GM12878 (cell line): ENCODE data around the gene CACNA2D1. TPM values are rescaled to one million over a fixed set of nuclear protein-coding genes. Genes with fewer than 3 reads are reported as not detected.

Source experiments
- ATAC-seq: fragments of 200-7000 bp; cut with Tn5 transposase; 3 replicates; pipeline ENCODE4 v1.9.1; 2020; ENCODE audit warnings: mild to moderate bottlenecking, moderate library complexity
- BruUV-seq: library from RNA; stranded (reverse); fragments of 400-500 nt; replicated peaks from 2 replicates; lab custom pipeline; 2021; lab: Mats Ljungman, UMichigan
- CTCF ChIA-PET: fragments of 300-600 bp; sonication (Branson Sonifier 250); formaldehyde crosslinking; extraction: SDS; loops from one replicate; lab custom pipeline; 2021; ENCODE audit warnings: inconsistent platforms; lab: Yijun Ruan, JAX
- POLR2A ChIA-PET: fragments of 350-600 bp; formaldehyde crosslinking; extraction: SDS; loops from one replicate; lab custom pipeline; 2021; ENCODE audit warnings: inconsistent platforms; lab: Charles Lee
- RAD21 ChIA-PET: fragments of 300-600 bp; sonication (Branson Sonifier 250); formaldehyde crosslinking; loops from one replicate; lab custom pipeline; 2023; ENCODE audit warnings: antibody characterized with exemption; ENCODE audit not compliant: unreplicated experiment; lab: Charles Lee
- SMC1A ChIA-PET: fragments of 300-600 bp; sonication (Branson Sonifier 250); formaldehyde crosslinking; loops from one replicate; lab custom pipeline; 2023; ENCODE audit not compliant: unreplicated experiment, uncharacterized antibody; lab: Charles Lee
- DNase-seq: peaks from one replicate; pipeline ENCODE4 v3.0.0-alpha.2; 2011; ENCODE audit warnings: low read depth, low spot score
- FAIRE-seq: peaks from 3 replicates; lab custom pipeline; 2011; peaks lifted over from hg19 to GRCh38; lab: Jason Lieb, UNC
- H2AFZ ChIP-seq: 2 replicates; pipeline ENCODE4 v1.6.0; 2011; ENCODE audit warnings: low read depth, low read length, control low read depth; ENCODE audit not compliant: control insufficient read depth
- H3K27ac ChIP-seq: 2 replicates; pipeline ENCODE4 v1.5.1; 2011; ENCODE audit warnings: control low read depth; ENCODE audit not compliant: control insufficient read depth, insufficient read depth
- H3K27me3 ChIP-seq, 2 experiments: replicated peaks in 1 of 2; 2 replicates each; pipeline versions ENCODE4 v1.6.0 to v1.6.1; 2011; ENCODE audit warnings: low read length in 1 of 2; ENCODE audit not compliant: control insufficient read depth in 2 of 2, insufficient read depth in 2 of 2
- H3K36me3 ChIP-seq, 2 experiments: 2 replicates each; pipeline ENCODE4 v1.5.1; 2011; ENCODE audit warnings: low read length in 1 of 2; ENCODE audit not compliant: control insufficient read depth in 2 of 2, insufficient read depth in 2 of 2
- H3K4me1 ChIP-seq: 2 replicates; pipeline ENCODE4 v1.6.1; 2011; ENCODE audit warnings: mild to moderate bottlenecking, low read length, moderate library complexity, mixed read lengths; ENCODE audit not compliant: control insufficient read depth, insufficient read depth
- H3K4me2 ChIP-seq: 2 replicates; pipeline ENCODE4 v1.6.0; 2011; ENCODE audit warnings: control low read depth; ENCODE audit not compliant: control insufficient read depth, insufficient read depth
- H3K4me3 ChIP-seq: fragments of 200-600 bp; sonication (generic); 2 replicates; pipeline ENCODE4 v1.5.1; 2016
- H3K79me2 ChIP-seq: 2 replicates; pipeline ENCODE4 v1.6.0; 2011; ENCODE audit warnings: low read length; ENCODE audit not compliant: control insufficient read depth, insufficient read depth
- H3K9ac ChIP-seq: 2 replicates; pipeline ENCODE4 v1.8.0; 2011; ENCODE audit warnings: low read length, control low read depth, mixed read lengths; ENCODE audit not compliant: control insufficient read depth, insufficient read depth
- H3K9me3 ChIP-seq: replicated peaks from 3 replicates; pipeline ENCODE4 v1.5.1; 2011; ENCODE audit warnings: mild to moderate bottlenecking, low read length; ENCODE audit not compliant: control insufficient read depth, insufficient read depth
- H4K20me1 ChIP-seq: 2 replicates; pipeline ENCODE4 v1.6.0; 2011; ENCODE audit not compliant: control insufficient read depth, insufficient read depth
- BCL11A ChIP-seq: IDR thresholded peaks from 2 replicates; pipeline ENCODE4 v1.6.1; 2011; ENCODE audit warnings: low read depth, low read length
- BCL3 ChIP-seq: IDR thresholded peaks from 2 replicates; pipeline ENCODE4 v1.6.1; 2011; ENCODE audit warnings: borderline replicate concordance, low read depth, mild to moderate bottlenecking, moderate library complexity, low read length; ENCODE audit not compliant: insufficient read depth, poor library complexity, severe bottlenecking
- BHLHE40 ChIP-seq, 2 experiments: fragments of 450-650 bp in 1 of 2; IDR thresholded peaks; 2 replicates each; pipeline ENCODE4 v1.6.1; 2011 to 2017; ENCODE audit warnings: low read depth in 2 of 2, borderline replicate concordance in 1 of 2, improper control_type of control experiment in 1 of 2, low read length in 1 of 2, mild to moderate bottlenecking in 1 of 2
- CUX1 ChIP-seq: IDR thresholded peaks from 2 replicates; pipeline ENCODE4 v1.6.1; 2012; ENCODE audit warnings: improper control_type of control experiment, low read depth, low read length; ENCODE audit not compliant: insufficient replicate concordance
- ESRRA ChIP-seq: IDR thresholded peaks from 2 replicates; pipeline ENCODE4 v1.6.1; 2012; ENCODE audit warnings: mild to moderate bottlenecking, low read length, improper control_type of control experiment
- FOXK2 ChIP-seq: fragments of 450-650 bp; IDR thresholded peaks from 2 replicates; pipeline ENCODE4 v1.6.1; 2017; ENCODE audit warnings: mild to moderate bottlenecking, moderate library complexity
- HCFC1 ChIP-seq: fragments of 150-350 bp; IDR thresholded peaks from 2 replicates; pipeline ENCODE4 v1.6.1; 2014; ENCODE audit warnings: low read length
- HSF1 ChIP-seq: fragments of 150-350 bp; IDR thresholded peaks from 2 replicates; pipeline ENCODE4 v1.6.1; 2014; ENCODE audit warnings: mild to moderate bottlenecking, low read depth, low read length
- NR2C1 ChIP-seq: fragments of 450-650 bp; IDR thresholded peaks from 2 replicates; pipeline ENCODE4 v1.6.1; 2017; ENCODE audit warnings: antibody characterized with exemption, mild to moderate bottlenecking, moderate library complexity
- NRF1 ChIP-seq: conservative IDR thresholded peaks from 2 replicates; pipeline ENCODE4 v1.6.1; 2011; ENCODE audit warnings: mild to moderate bottlenecking, low read depth, low read length, improper control_type of control experiment
- RBBP5 ChIP-seq: fragments of 200-600 bp; sonication (generic); conservative IDR thresholded peaks from 2 replicates; pipeline ENCODE4 v1.6.1; 2016
- RFX5 ChIP-seq: IDR thresholded peaks from 2 replicates; pipeline ENCODE4 v1.6.1; 2011; ENCODE audit warnings: low read depth, low read length, improper control_type of control experiment
- STAT3 ChIP-seq: IDR thresholded peaks from 2 replicates; pipeline ENCODE4 v1.6.1; 2011; ENCODE audit warnings: low read depth, low read length, improper control_type of control experiment
- USF2 ChIP-seq: IDR thresholded peaks from 2 replicates; pipeline ENCODE4 v1.6.1; 2011; ENCODE audit warnings: low read depth, low read length, improper control_type of control experiment, borderline replicate concordance
- WGBS: methylation state at CpG from one replicate; pipeline ENCODE4 v1.1.6; 2016; ENCODE audit warnings: low lambda C conversion rate; ENCODE audit not compliant: insufficient replicate concordance, insufficient coverage; ENCODE audit errors: missing lambda C conversion rate; 5-methylcytosine and 5-hydroxymethylcytosine counted together
- in situ Hi-C: fragments of 300-500 bp; cut with MboI; formaldehyde crosslinking; loops from 9 replicates; pipeline ENCODE4 v1.14.3; 2018; ENCODE audit warnings: mixed read lengths
- intact Hi-C: fragments of 100-400 bp; cut with micrococcal nuclease; formaldehyde crosslinking; loops from one replicate; pipeline ENCODE4 v1.14.2; 2022; ENCODE audit not compliant: unreplicated experiment
- polyA plus RNA-seq, 11 experiments: library from polyadenylated mRNA; depleted of rRNA in 4 of 11; unstranded in 6 of 11; stranded (reverse) in 5 of 11; fragments of >200 nt; fragmentation: Nextera tagmentation in 4 of 11; fragmentation: Illumina TruSeq in 1 of 11; extraction: Ambion mirVana in 4 of 11; extraction: Trizol in 1 of 11; gene quantifications; 1 replicate in 1 of 11; 2 replicates in 10 of 11; pipeline versions ENCODE4 v1.2.1 to v1.2.3, GENCODE V29; 2011 to 2016; ENCODE audit warnings: inconsistent platforms in 2 of 11, missing spikeins in 2 of 11, low read depth in 1 of 11
- total RNA-seq, 4 experiments: library from RNA; depleted of rRNA in 3 of 4; stranded (reverse); fragments of >200 nt in 3 of 4; fragmentation: Illumina TruSeq in 1 of 4; extraction: Trizol in 1 of 4; gene quantifications; 2 replicates each; pipeline versions ENCODE4 v1.2.1 to v1.2.3, GENCODE V29; 2013 to 2021

Gene CACNA2D1
- total and polyA plus RNA-seq, 10 of the 15 experiments (the other 5 are each of a cell fraction or from before 2014, with no cell fraction given) = 0.14 to 14.8 (median 0.97) TPM

- no peaks in the 10 kb centered on the region for H4K20me1 ChIP-seq
- no peak overlapping the region for H3K9ac ChIP-seq
- H3K4me3 ChIP-seq = no peak overlapping the region
- in situ Hi-C loops = loop anchor here (25.0 kb wide), 1 partner anchor 748 kb away; no protein-coding TSS in a partner anchor
- BruUV-seq = no TSS peak
- WGBS = 17% methylated on average over 2 of the region's 2 CpGs
- H3K9me3 ChIP-seq = no peaks in the 10 kb centered on the region
- H3K4me1 ChIP-seq = no peaks in the 10 kb centered on the region
- H3K27ac ChIP-seq = no peak overlapping the region
- RAD21 ChIA-PET = interaction anchor here (1.7 to 2.5 kb wide), 2 partner anchors 123 to 190 kb away, joined by 10 to 16 read pairs; no protein-coding TSS in a partner anchor
- no peaks in the 10 kb centered on the region for H3K79me2 ChIP-seq
- DNase-seq (no peak), FAIRE-seq (no peak), ATAC-seq (no peak; the same call in 1 of the 3 replicates)
- CTCF ChIA-PET = interaction anchor here (2.5 to 3.3 kb wide), 2 partner anchors 245 to 336 kb away, joined by 26 to 43 read pairs; no protein-coding TSS in a partner anchor
- intact Hi-C loops = loop anchor here (10.0 kb wide), 2 partner anchors 119 to 741 kb away; no protein-coding TSS in a partner anchor
- SMC1A ChIA-PET = interaction anchor here (3.3 to 7.9 kb wide), 2 partner anchors 192 to 243 kb away, joined by 29 to 79 read pairs; no protein-coding TSS in a partner anchor
- no peaks in the 10 kb centered on the region for H3K27me3 ChIP-seq
- H3K36me3 ChIP-seq = no peaks in the 10 kb centered on the region
- H3K4me2 ChIP-seq = no peak overlapping the region
- POLR2A ChIA-PET = no interaction called here
- no peak overlapping the region for H2AFZ ChIP-seq
- TF ChIP-seq FOXK2 = no peak
- TF ChIP-seq USF2 = no peak
- no peak for TF ChIP-seq BCL11A
- TF ChIP-seq NR2C1 = no peak
- TF ChIP-seq BHLHE40 (IDR thresholded peaks at IDR 0.05; ENCODE audit: borderline replicate concordance in 1 of 2, low read depth in 2 of 2, low read length in 1 of 2) = no peak
- TF ChIP-seq ESRRA = no peak
- TF ChIP-seq BCL3 = no peak
- no peak for TF ChIP-seq RFX5
- TF ChIP-seq STAT3 = no peak
- TF ChIP-seq NRF1 = no peak
- TF ChIP-seq RBBP5 = no peak
- TF ChIP-seq HCFC1 = no peak
- TF ChIP-seq CUX1 = no peak
- no peak for TF ChIP-seq HSF1
These were observed 207.9 kb downstream of the CACNA2D1 start for GRCh38 chr7:82235713-82236112.
